Heart left ventricle (tissue), 16 donors: ENCODE measurements around the gene MB21D2. TPM values are rescaled to one million over a fixed set of nuclear protein-coding genes. Genes with fewer than 3 reads are reported as not detected.

Source experiments
- ATAC-seq, 4 donors: fragments of 200-7000 bp; cut with Tn5 transposase; one replicate each; pipeline ENCODE4 v1.9.1; 2020 to 2022; ENCODE audit warnings: moderate library complexity in 4 of 4, mild to moderate bottlenecking in 3 of 4, moderate number of reproducible peaks in 1 of 4
- DNase-seq, 5 donors: peaks; one replicate each; pipeline ENCODE4 v3.0.0-alpha.2; 2020
- H3K27ac ChIP-seq, 12 donors: fragments of 200-600 bp; sonication (generic) in 4 of 12; one replicate each; pipeline versions ENCODE4 v1.5.0 to v1.8.0; 2016 to 2022; ENCODE audit warnings: mild to moderate bottlenecking in 2 of 12
- H3K27me3 ChIP-seq, 9 donors: fragments of 200-600 bp; sonication (generic) in 2 of 9; one replicate each; pipeline versions ENCODE4 v1.5.1 to v1.8.0; 2016 to 2022; ENCODE audit warnings: mild to moderate bottlenecking in 3 of 9
- H3K36me3 ChIP-seq, 9 donors: fragments of 200-600 bp; sonication (generic) in 2 of 9; one replicate each; pipeline versions ENCODE4 v1.5.0 to v1.8.0; 2018 to 2022; ENCODE audit warnings: mild to moderate bottlenecking in 2 of 9
- H3K4me1 ChIP-seq, 12 donors: fragments of 200-600 bp; sonication (generic) in 4 of 12; one replicate each; pipeline versions ENCODE4 v1.5.0 to v1.8.0; 2016 to 2022; ENCODE audit warnings: mild to moderate bottlenecking in 3 of 12
- H3K4me3 ChIP-seq, 12 donors: fragments of 200-600 bp; sonication (generic) in 4 of 12; one replicate each; pipeline versions ENCODE4 v1.5.0 to v1.8.0; 2017 to 2022; ENCODE audit warnings: mild to moderate bottlenecking in 9 of 12, moderate library complexity in 4 of 12
- H3K9me3 ChIP-seq, 12 donors: fragments of 200-600 bp; sonication (generic) in 4 of 12; one replicate each; pipeline versions ENCODE4 v1.5.0 to v1.8.0; 2016 to 2022; ENCODE audit warnings: mild to moderate bottlenecking in 1 of 12
- CTCF ChIP-seq, 12 donors: fragments of 200-600 bp; sonication (generic) in 4 of 12; IDR thresholded peaks; one replicate each; pipeline versions ENCODE4 v1.5.0 to v1.8.0; 2018 to 2022; ENCODE audit warnings: antibody characterized with exemption in 12 of 12, mild to moderate bottlenecking in 5 of 12
- POLR2A ChIP-seq, 2 donors: fragments of 450-650 bp; IDR thresholded peaks; one replicate each; pipeline ENCODE4 v1.6.1; 2017; ENCODE audit warnings: antibody characterized with exemption in 2 of 2, mild to moderate bottlenecking in 2 of 2, moderate library complexity in 2 of 2
- WGBS, 4 donors: extraction: QIAGEN DNeasy Blood & Tissue Kit in 2 of 4; methylation state at CpG; one replicate each; pipeline versions ENCODE4 v1.1.5 to v1.1.7; 2013 to 2018; 5-methylcytosine and 5-hydroxymethylcytosine counted together
- intact Hi-C, 10 donors: fragments of 100-400 bp; cut with DNase I; formaldehyde crosslinking; loops; one replicate each; pipeline versions ENCODE4 v1.11.1 to v1.14.2; 2022
- polyA plus RNA-seq, 2 donors: library from polyadenylated mRNA; stranded (reverse); fragments of 200-250 nt; gene quantifications; one replicate each; pipeline ENCODE4 v1.2.3, GENCODE V29; 2013
- total RNA-seq, 9 donors: library from RNA; depleted of rRNA in 2 of 9; stranded (reverse); fragments of >200 nt in 2 of 9; fragmentation: NEBNext Ultra II Directional in 3 of 9; extraction: Animal tissue kit (Norgen Biotek cat#: 25700) in 3 of 9; gene quantifications; one replicate each; pipeline versions ENCODE4 v1.1.0 to v1.2.4, GENCODE V29; 2016 to 2023
- donor health status: ischemic (EF 13 %, LVEDD 7.1; RV severe dilation, severe dysfunction).
- donor health status: healthy with polysubstance abuse.
- donor health status: DM: no; HTN: yes; CAD: no.
- donor health status: DM: no; HTN: no; CAD: no.
- donor health status: ischemic (EF 25% LVEDD 6.9; RV normal size, moderate dysfunction).
- donor health status: ischemic (EF 25% LVEDD 5.7; RV mildly dilated, moderate dysfunction).
- donor health status: healthy.
- donor health status: DM: yes; HTN: yes; CAD: no.
- donor health status: ischemic (EF 35%, LVEDD 5.7; RV mildly dilated, moderate dysfunction).
- donor health status: nonischemic (EF 11% LVEDD 7.7; RV severe dilation, severe dysfunction).
- donor health status: DM: yes; HTN: yes; CAD: no.
- donor health status: PGD.
- donor health status: ischemic (EF 29% LVEDD 5.4; RV normal size, mild dysfunction).
- donor health status: nonischemic (EF 23%, LVEDD 6.1; RV moderate dilation, normal function).

The MB21D2 gene
- total and polyA plus RNA-seq, 11 donors: 0.91 to 5.0 (median 3.1) TPM

- intact Hi-C loops: no loop called here
- Histone ChIP-seq H3K4me1 (peaks cover 0 to 15% (median 0%) of the 10 kb centered on the region in 12 donors), H3K27me3 (no peaks in the 10 kb centered on the region), H3K4me3 (no peak overlapping the region), H3K9me3 (peaks cover 0 to 7% (median 0%) of the 10 kb centered on the region in 12 donors), H3K36me3 (no peaks in the 10 kb centered on the region), H3K27ac (no peak overlapping the region)
- TF ChIP-seq POLR2A (IDR thresholded peaks at IDR 0.05) (no peak), CTCF (IDR thresholded peaks at IDR 0.05) (no peak)
- no peak for ATAC-seq
- WGBS, 4 donors: 35 to 62% (median 57%) methylated on average over 4 of the region's 4 CpGs
- DNase-seq: no peak
These were observed 9.9 kb downstream of the MB21D2 start for GRCh38 chr3:192907784-192908183.

- H3K9me3 ChIP-seq: peaks cover 0 to 7% (median 0%) of the 10 kb centered on the region in 12 donors
- DNase-seq: no peak
- TF ChIP-seq CTCF (IDR thresholded peaks at IDR 0.05) (no peak), POLR2A (IDR thresholded peaks at IDR 0.05) (no peak)
- intact Hi-C loops: no loop called here
- H3K27ac ChIP-seq: no peak overlapping the region
- peaks cover 0 to 16% (median 0%) of the 10 kb centered on the region in 12 donors for H3K4me1 ChIP-seq
- no peaks in the 10 kb centered on the region for H3K36me3 ChIP-seq
- no peak for ATAC-seq
- H3K4me3 ChIP-seq: no peak overlapping the region
- 89 to 98% (median 95%) methylated on average over 1 of the region's 1 CpG for WGBS, 4 donors
- H3K27me3 ChIP-seq: no peaks in the 10 kb centered on the region
These were observed 10.7 kb downstream of the MB21D2 start for GRCh38 chr3:192906940-192907339.

- Histone ChIP-seq H3K36me3 (no peaks in the 10 kb centered on the region), H3K27me3 (no peaks in the 10 kb centered on the region), H3K9me3 (peaks cover 0 to 7% (median 0%) of the 10 kb centered on the region in 12 donors), H3K4me1 (peaks cover 0 to 17% (median 0%) of the 10 kb centered on the region in 12 donors), H3K4me3 (no peak overlapping the region), H3K27ac (no peak overlapping the region)
- intact Hi-C loops: no loop called here
- 82 to 90% (median 88%) methylated on average over 3 of the region's 3 CpGs for WGBS, 4 donors
- ATAC-seq: no peak
- TF ChIP-seq CTCF (IDR thresholded peaks at IDR 0.05) (no peak), POLR2A (IDR thresholded peaks at IDR 0.05) (no peak)
- DNase-seq: no peak
These were observed 11.5 kb downstream of the MB21D2 start for GRCh38 chr3:192905980-192906678.

- Histone ChIP-seq H3K4me1 (peaks cover 0 to 17% (median 0%) of the 10 kb centered on the region in 12 donors), H3K36me3 (no peaks in the 10 kb centered on the region), H3K27ac (no peak overlapping the region), H3K4me3 (no peak overlapping the region), H3K9me3 (peaks cover 0 to 7% (median 0%) of the 10 kb centered on the region in 12 donors), H3K27me3 (no peaks in the 10 kb centered on the region)
- no peak for DNase-seq
- no peak for ATAC-seq
- 89 to 96% (median 92%) methylated on average over 10 of the region's 10 CpGs for WGBS, 4 donors
- intact Hi-C loops: no loop called here
- TF ChIP-seq POLR2A (IDR thresholded peaks at IDR 0.05) (no peak), CTCF (IDR thresholded peaks at IDR 0.05) (no peak)
These were observed 12.9 kb downstream of the MB21D2 start for GRCh38 chr3:192904632-192905289.
